Measurements from ENCODE around the gene TK2. TPM values are rescaled to one million over a fixed set of nuclear protein-coding genes. Genes with fewer than 3 reads are reported as not detected.

TK2 gene
- total and polyA plus RNA-seq, 9 of the 15 experiments (the other 6 are each of a cell fraction or from before 2014, with no cell fraction given), result 1.1 to 10.2 (median 5.3) TPM

DNA sequence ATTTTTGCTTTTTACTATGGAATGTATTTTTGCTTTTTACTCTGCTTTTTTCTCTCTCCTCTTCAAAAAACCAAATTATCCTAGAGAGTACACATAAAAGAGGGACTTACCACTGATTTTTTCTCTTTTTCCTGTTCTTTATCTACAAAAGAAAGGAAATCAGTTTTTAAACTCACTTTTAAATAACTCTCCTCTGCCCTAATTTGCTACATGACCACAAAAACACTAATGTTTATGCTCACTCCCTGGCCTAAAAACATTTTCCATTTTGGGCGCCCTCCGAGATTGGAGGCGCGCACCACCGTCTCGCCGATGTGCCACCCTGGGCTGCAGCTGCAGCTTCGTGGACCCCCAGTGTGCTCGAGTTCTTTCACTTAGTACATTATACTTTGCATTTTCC is 1.1 kb downstream of the TK2 start:
- 90% methylated on average over 9 of the region's 9 CpGs for WGBS (ENCODE audit: insufficient coverage, low coverage, missing lambda C conversion rate)
- ChIA-PET CTCF (ENCODE audit: low intra/inter-chr PET ratio) (no interaction called here), POLR2A (interaction anchor here (0.6 to 1.3 kb wide), 4 partner anchors 20 to 606 kb away, joined by 3 to 7 read pairs (median 4); no protein-coding TSS in a partner anchor)
- Histone ChIP-seq H4K20me1 (replicated peaks; ENCODE audit: control insufficient read depth, insufficient read depth, low read length) (no peaks in the 10 kb centered on the region), H2AFZ (ENCODE audit: low read depth, low read length) (peak overlapping the region; percentile 94), H3K4me1 (replicated peaks in 1 of 2; ENCODE audit: control insufficient read depth in 2 of 2, insufficient read depth in 2 of 2, low read length in 2 of 2) (peaks cover 35 to 39% of the 10 kb centered on the region in 2 experiments), H3K9me3 (replicated peaks; ENCODE audit: control insufficient read depth, insufficient read depth, low read depth, low read length) (no peaks in the 10 kb centered on the region), H3K9me1 (ENCODE audit: control insufficient read depth, insufficient read depth, low read length) (peaks cover 3% of the 10 kb centered on the region), H3K79me2 (ENCODE audit: control insufficient read depth, insufficient read depth, low read length) (peaks cover 19% of the 10 kb centered on the region), H3K27ac (ENCODE audit: extremely low read depth, low read depth, low read length) (peak overlapping the region; percentile 88; the same call in 2 of the 3 replicates), H3K36me3 (ENCODE audit: control insufficient read depth, insufficient read depth, low read length) (no peaks in the 10 kb centered on the region), H3K9ac (ENCODE audit: insufficient read depth in 1 of 2, low read depth in 2 of 2, low read length in 2 of 2) (peak overlapping the region; percentile 83 to 94), H3K27me3 (ENCODE audit: control insufficient read depth in 2 of 2, insufficient read depth in 2 of 2, low read length in 2 of 2) (no peaks in the 10 kb centered on the region), H3K4me3 (peak overlapping the region; percentile 60; the same call in 1 of the 2 replicates), H3K4me2 (ENCODE audit: insufficient read depth, low read length) (peak overlapping the region; percentile 83; the same call in 1 of the 2 replicates)
- in situ Hi-C loops (cut with MboI), result no loop called here
- no peak for TF ChIP-seq KLF1 (tag; IDR thresholded peaks at IDR 0.05)
- TF ChIP-seq, protein P1, sequence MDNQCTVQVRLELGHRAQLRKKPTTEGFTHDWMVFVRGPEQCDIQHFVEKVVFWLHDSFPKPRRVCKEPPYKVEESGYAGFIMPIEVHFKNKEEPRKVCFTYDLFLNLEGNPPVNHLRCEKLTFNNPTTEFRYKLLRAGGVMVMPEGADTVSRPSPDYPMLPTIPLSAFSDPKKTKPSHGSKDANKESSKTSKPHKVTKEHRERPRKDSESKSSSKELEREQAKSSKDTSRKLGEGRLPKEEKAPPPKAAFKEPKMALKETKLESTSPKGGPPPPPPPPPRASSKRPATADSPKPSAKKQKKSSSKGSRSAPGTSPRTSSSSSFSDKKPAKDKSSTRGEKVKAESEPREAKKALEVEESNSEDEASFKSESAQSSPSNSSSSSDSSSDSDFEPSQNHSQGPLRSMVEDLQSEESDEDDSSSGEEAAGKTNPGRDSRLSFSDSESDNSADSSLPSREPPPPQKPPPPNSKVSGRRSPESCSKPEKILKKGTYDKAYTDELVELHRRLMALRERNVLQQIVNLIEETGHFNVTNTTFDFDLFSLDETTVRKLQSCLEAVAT (IDR thresholded peaks at IDR 0.05), result peak in 1 of 2 experiments; percentile 74; a peak in 1 of 4 replicates
- ATAC-seq (no peak), DNase-seq (ENCODE audit: extremely low read depth in 1 of 4, low spot score in 3 of 4) (no peak), FAIRE-seq (no peak)
- no TSS peak for BruUV-seq (replicated peaks)
- intact Hi-C loops (cut with micrococcal nuclease), result no loop called here

DNA sequence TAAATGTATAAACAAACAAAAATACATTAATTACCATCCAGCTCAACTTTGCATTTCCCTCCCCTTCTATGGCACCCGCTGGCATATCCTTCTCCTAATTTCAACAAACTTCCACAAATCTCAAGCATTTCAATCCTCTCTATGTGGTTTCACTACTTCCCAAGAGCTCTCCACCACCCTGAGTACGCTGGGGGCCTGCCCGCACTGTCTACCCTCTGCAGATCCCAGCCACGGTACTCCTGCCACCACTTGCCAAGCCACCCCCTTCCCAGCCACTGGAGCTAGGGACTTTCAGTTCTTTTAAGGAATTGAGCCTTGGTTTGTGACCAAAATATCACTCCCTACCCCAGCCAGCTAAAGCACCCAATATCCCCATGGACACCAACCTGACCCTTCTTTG is 1.9 kb downstream of the TK2 start:
- peaks cover 3% of the 10 kb centered on the region for H3K9me1 ChIP-seq (ENCODE audit: control insufficient read depth, insufficient read depth, low read length)
- TF ChIP-seq BCLAF1 (IDR thresholded peaks at IDR 0.05; ENCODE audit: borderline replicate concordance in 1 of 2, control insufficient read depth in 1 of 2, low read depth in 2 of 2, low read length in 1 of 2), result no peak
- no peak for TF ChIP-seq CHD1 (IDR thresholded peaks at IDR 0.05; ENCODE audit: low read length)
- no peak for TF ChIP-seq GATA2 (CRISPR knock-in tag; IDR thresholded peaks at IDR 0.05)
- TF ChIP-seq SOX6 (IDR thresholded peaks at IDR 0.05), result no peak
- no peak for TF ChIP-seq TCF7L2 (IDR thresholded peaks at IDR 0.05; ENCODE audit: low read depth, low read length)
- TF ChIP-seq TEAD2 (tag; IDR thresholded peaks at IDR 0.05), result no peak
- TF ChIP-seq GTF2E2 (tag; IDR thresholded peaks at IDR 0.05), result no peak
- no peak for TF ChIP-seq ATF1 (CRISPR knock-in tag; IDR thresholded peaks at IDR 0.05)
- TF ChIP-seq ATF1 (tag; IDR thresholded peaks at IDR 0.05), result no peak
- no peak for TF ChIP-seq ZNF174 (CRISPR knock-in tag; IDR thresholded peaks at IDR 0.05)
- H3K9ac ChIP-seq (ENCODE audit: insufficient read depth in 1 of 2, low read depth in 2 of 2, low read length in 2 of 2), result peak overlapping the region in 1 of 2 experiments; percentile 69; a peak in 1 of 4 replicates
- H3K4me2 ChIP-seq (ENCODE audit: insufficient read depth, low read length), result no peak overlapping the region
- no peak overlapping the region for H2AFZ ChIP-seq (ENCODE audit: low read depth, low read length)
- no peaks in the 10 kb centered on the region for H3K9me3 ChIP-seq (replicated peaks; ENCODE audit: control insufficient read depth, insufficient read depth, low read depth, low read length)
- H3K27me3 ChIP-seq (ENCODE audit: control insufficient read depth in 2 of 2, insufficient read depth in 2 of 2, low read length in 2 of 2), result no peaks in the 10 kb centered on the region
- BruUV-seq (replicated peaks), result no TSS peak
- DNase-seq (ENCODE audit: extremely low read depth in 1 of 4, low spot score in 3 of 4) (no peak), ATAC-seq (no peak), FAIRE-seq (no peak)
- no peaks in the 10 kb centered on the region for H4K20me1 ChIP-seq (replicated peaks; ENCODE audit: control insufficient read depth, insufficient read depth, low read length)
- 92% methylated on average over 4 of the region's 4 CpGs for WGBS (ENCODE audit: insufficient coverage, low coverage, missing lambda C conversion rate)
- POLR2A ChIA-PET, result interaction anchor here (0.7 to 1.7 kb wide), 8 partner anchors 9 to 142 kb away, joined by 3 to 7 read pairs (median 4); no protein-coding TSS in a partner anchor
- in situ Hi-C loops (cut with MboI) (no loop called here), intact Hi-C loops (cut with micrococcal nuclease) (no loop called here)
- no peak overlapping the region for H3K27ac ChIP-seq (ENCODE audit: extremely low read depth, low read depth, low read length)
- peaks cover 31 to 39% of the 10 kb centered on the region in 2 experiments for H3K4me1 ChIP-seq (replicated peaks in 1 of 2; ENCODE audit: control insufficient read depth in 2 of 2, insufficient read depth in 2 of 2, low read length in 2 of 2)
- peaks cover 11% of the 10 kb centered on the region for H3K79me2 ChIP-seq (ENCODE audit: control insufficient read depth, insufficient read depth, low read length)
- H3K36me3 ChIP-seq (ENCODE audit: control insufficient read depth, insufficient read depth, low read length), result no peaks in the 10 kb centered on the region
- CTCF ChIA-PET (ENCODE audit: low intra/inter-chr PET ratio), result no interaction called here
- no peak overlapping the region for H3K4me3 ChIP-seq
